ENCODE measurements around the gene DSTN. TPM values are rescaled to one million over a fixed set of nuclear protein-coding genes. Genes with fewer than 3 reads are reported as not detected.

DSTN gene
- total and polyA plus RNA-seq, 2 donors (not counting 1 experiment from before 2014, with no cell fraction given) = 6.6 to 13.4 TPM

DNA sequence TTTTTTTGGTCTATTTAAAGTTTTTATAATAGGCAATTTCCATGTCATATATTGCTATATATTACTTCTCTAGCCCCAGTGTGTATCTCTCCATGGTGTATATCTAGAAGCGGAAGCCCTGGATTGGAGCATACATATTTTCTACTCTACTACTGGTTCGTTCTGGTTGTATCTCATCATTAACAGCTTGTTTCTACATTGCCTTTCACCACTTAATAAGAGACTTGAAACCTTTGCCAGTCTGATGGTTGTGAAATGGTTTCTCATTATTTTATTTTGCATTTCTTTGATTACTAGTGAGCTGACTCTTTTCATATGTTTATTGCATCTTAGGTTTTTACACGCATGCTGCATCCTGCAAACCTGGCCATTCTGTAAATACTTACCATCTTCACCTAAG lies 3.6 kb downstream of the DSTN start:
- no peaks in the 10 kb centered on the region for H3K27me3 Mint-ChIP-seq
- no peak overlapping the region for H3K4me3 Mint-ChIP-seq
- Histone ChIP-seq H3K36me3 (replicated peaks in 1 of 2; ENCODE audit: control extremely low read depth in 1 of 2, control insufficient read depth in 1 of 2, extremely low read depth in 1 of 2, insufficient read depth in 2 of 2, low read length in 1 of 2) (no peaks in the 10 kb centered on the region), H4K20me1 (ENCODE audit: control insufficient read depth, insufficient read depth, low read length, poor library complexity, severe bottlenecking) (no peaks in the 10 kb centered on the region), H3K9me3 (ENCODE audit: control extremely low read depth in 1 of 3, control insufficient read depth in 2 of 3, insufficient read depth in 1 of 3, low read length in 2 of 3) (no peaks in the 10 kb centered on the region), H3K4me1 (ENCODE audit: control insufficient read depth in 2 of 2, insufficient read depth in 2 of 2, low read length in 2 of 2) (peaks cover 11 to 14% of the 10 kb centered on the region in 2 donors), H3K9ac (ENCODE audit: low read length) (no peak overlapping the region), H3K79me2 (ENCODE audit: control insufficient read depth, insufficient read depth, low read length) (peaks cover 39% of the 10 kb centered on the region), H3K27me3 (replicated peaks in 1 of 4; ENCODE audit: control extremely low read depth in 1 of 4, control insufficient read depth in 3 of 4, insufficient read depth in 4 of 4, low read length in 3 of 4) (peaks cover 0 to 7% (median 0%) of the 10 kb centered on the region in 4 experiments), H3K4me3 (ENCODE audit: control extremely low read depth in 1 of 5, extremely low read depth in 1 of 5, insufficient read depth in 1 of 5, low read depth in 2 of 5, low read length in 4 of 5) (no peak overlapping the region), H2AFZ (ENCODE audit: insufficient read depth, low read depth, low read length, poor library complexity, severe bottlenecking) (no peak overlapping the region), H3K27ac (ENCODE audit: low read length in 2 of 2) (no peak overlapping the region), H3K4me2 (replicated peaks; ENCODE audit: low read depth, low read length, poor library complexity, severe bottlenecking) (no peak overlapping the region)
- H3K27ac Mint-ChIP-seq = no peak overlapping the region
- no peak for DNase-seq
- CTCF ChIA-PET = interaction anchor here (0.6 kb wide), 1 partner anchor 357 kb away, joined by 3 read pairs; no protein-coding TSS in a partner anchor
- peaks cover 19% of the 10 kb centered on the region for H3K4me1 Mint-ChIP-seq
- ATAC-seq (ENCODE audit: low read depth) = no peak
- no peak for TF ChIP-seq EZH2 (IDR thresholded peaks at IDR 0.05; ENCODE audit: borderline replicate concordance, insufficient read depth, low read depth, low read length, poor library complexity, severe bottlenecking)
- TF ChIP-seq, protein P1, sequence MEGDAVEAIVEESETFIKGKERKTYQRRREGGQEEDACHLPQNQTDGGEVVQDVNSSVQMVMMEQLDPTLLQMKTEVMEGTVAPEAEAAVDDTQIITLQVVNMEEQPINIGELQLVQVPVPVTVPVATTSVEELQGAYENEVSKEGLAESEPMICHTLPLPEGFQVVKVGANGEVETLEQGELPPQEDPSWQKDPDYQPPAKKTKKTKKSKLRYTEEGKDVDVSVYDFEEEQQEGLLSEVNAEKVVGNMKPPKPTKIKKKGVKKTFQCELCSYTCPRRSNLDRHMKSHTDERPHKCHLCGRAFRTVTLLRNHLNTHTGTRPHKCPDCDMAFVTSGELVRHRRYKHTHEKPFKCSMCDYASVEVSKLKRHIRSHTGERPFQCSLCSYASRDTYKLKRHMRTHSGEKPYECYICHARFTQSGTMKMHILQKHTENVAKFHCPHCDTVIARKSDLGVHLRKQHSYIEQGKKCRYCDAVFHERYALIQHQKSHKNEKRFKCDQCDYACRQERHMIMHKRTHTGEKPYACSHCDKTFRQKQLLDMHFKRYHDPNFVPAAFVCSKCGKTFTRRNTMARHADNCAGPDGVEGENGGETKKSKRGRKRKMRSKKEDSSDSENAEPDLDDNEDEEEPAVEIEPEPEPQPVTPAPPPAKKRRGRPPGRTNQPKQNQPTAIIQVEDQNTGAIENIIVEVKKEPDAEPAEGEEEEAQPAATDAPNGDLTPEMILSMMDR (IDR thresholded peaks at IDR 0.05) = no peak
- intact Hi-C loops (cut with micrococcal nuclease) = no loop called here
- POLR2A ChIA-PET = no interaction called here
- WGBS (ENCODE audit: insufficient coverage) = no CpG with 5 or more reads among the region's 3 CpGs
- no peaks in the 10 kb centered on the region for H3K9me3 Mint-ChIP-seq (ENCODE audit: insufficient read depth)

DNA sequence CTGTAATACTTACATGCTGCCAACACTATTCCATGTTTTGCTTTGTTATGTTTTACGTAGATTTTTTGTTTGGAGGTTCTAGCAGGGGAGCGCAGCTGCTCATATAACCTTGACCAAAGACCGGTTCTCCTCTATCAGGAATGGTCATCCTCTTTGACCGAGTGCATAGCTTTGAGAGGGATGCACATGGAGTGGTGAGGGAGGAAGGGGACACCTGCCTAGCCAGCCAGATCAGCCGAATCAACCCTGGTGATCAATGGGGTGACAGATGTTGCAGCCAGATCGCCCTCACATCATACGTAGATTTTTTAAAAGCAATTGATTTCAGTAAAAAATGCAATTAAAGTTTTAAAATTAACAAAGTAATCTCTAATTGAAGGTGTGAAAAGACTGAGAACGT lies 6.3 kb downstream of the DSTN start:
- H3K9me3 ChIP-seq (ENCODE audit: control extremely low read depth in 1 of 3, control insufficient read depth in 2 of 3, insufficient read depth in 1 of 3, low read length in 2 of 3) = no peaks in the 10 kb centered on the region
- H4K20me1 ChIP-seq (ENCODE audit: control insufficient read depth, insufficient read depth, low read length, poor library complexity, severe bottlenecking) = peaks cover 9% of the 10 kb centered on the region
- intact Hi-C loops (cut with micrococcal nuclease) = no loop called here
- CTCF ChIA-PET = no interaction called here
- H3K9ac ChIP-seq (ENCODE audit: low read length) = no peak overlapping the region
- TF ChIP-seq, protein P1 (IDR thresholded peaks at IDR 0.05) = no peak
- TF ChIP-seq EZH2 (IDR thresholded peaks at IDR 0.05; ENCODE audit: borderline replicate concordance, insufficient read depth, low read depth, low read length, poor library complexity, severe bottlenecking) = no peak
- H3K4me2 ChIP-seq (replicated peaks; ENCODE audit: low read depth, low read length, poor library complexity, severe bottlenecking) = no peak overlapping the region
- no peaks in the 10 kb centered on the region for H3K9me3 Mint-ChIP-seq (ENCODE audit: insufficient read depth)
- peaks cover 40% of the 10 kb centered on the region for H3K79me2 ChIP-seq (ENCODE audit: control insufficient read depth, insufficient read depth, low read length)
- no peak overlapping the region for H3K4me3 ChIP-seq (ENCODE audit: control extremely low read depth in 1 of 5, extremely low read depth in 1 of 5, insufficient read depth in 1 of 5, low read depth in 2 of 5, low read length in 4 of 5)
- POLR2A ChIA-PET = no interaction called here
- no peak overlapping the region for H3K27ac Mint-ChIP-seq
- no peaks in the 10 kb centered on the region for H3K36me3 ChIP-seq (replicated peaks in 1 of 2; ENCODE audit: control extremely low read depth in 1 of 2, control insufficient read depth in 1 of 2, extremely low read depth in 1 of 2, insufficient read depth in 2 of 2, low read length in 1 of 2)
- no peak overlapping the region for H2AFZ ChIP-seq (ENCODE audit: insufficient read depth, low read depth, low read length, poor library complexity, severe bottlenecking)
- H3K4me1 ChIP-seq (ENCODE audit: control insufficient read depth in 2 of 2, insufficient read depth in 2 of 2, low read length in 2 of 2) = peaks cover under 1% of the 10 kb centered on the region in 2 donors
- DNase-seq = no peak
- no peak overlapping the region for H3K27ac ChIP-seq (ENCODE audit: low read length in 2 of 2)
- H3K4me3 Mint-ChIP-seq = no peak overlapping the region
- no peak for ATAC-seq (ENCODE audit: low read depth)
- no peaks in the 10 kb centered on the region for H3K27me3 ChIP-seq (replicated peaks in 1 of 4; ENCODE audit: control extremely low read depth in 1 of 4, control insufficient read depth in 3 of 4, insufficient read depth in 4 of 4, low read length in 3 of 4)
- 97% methylated on average over 4 of the region's 8 CpGs for WGBS (ENCODE audit: insufficient coverage)
- peaks cover 8% of the 10 kb centered on the region for H3K4me1 Mint-ChIP-seq
- no peaks in the 10 kb centered on the region for H3K27me3 Mint-ChIP-seq

Data from B cell (primary cell).